SK-MEL-5 (cell line): Measurements from ENCODE around the gene JHY. TPM values are rescaled to one million over a fixed set of nuclear protein-coding genes. Genes with fewer than 3 reads are reported as not detected.

Source experiments
- DNase-seq: peaks from one replicate; pipeline ENCODE4 v3.0.0-alpha.2; 2016; ENCODE audit warnings: low read depth, low spot score
- in situ Hi-C: cut with HindIII; loops from 2 replicates; pipeline ENCODE4 v1.10.0; 2016; ENCODE audit warnings: low sequenced_read_pairs, high pct_unique_total_duplicates, low pct_unique_long_range_greater_than_20kb
- small RNA-seq, 2 experiments: library from RNA; depleted of rRNA; stranded (forward); fragments of <200 nt; gene quantifications; one replicate each; pipeline ENCODE3, GENCODE V24; 2014
- total RNA-seq: library from RNA; depleted of rRNA; stranded (reverse); fragments of >200 nt; shearing (Covaris generic); gene quantifications from 2 replicates; pipeline ENCODE4 v1.2.3, GENCODE V29; 2014; rRNA removed

The JHY gene
- total RNA-seq, 1 experiment from 2014 or later: 2.5 TPM

DNA sequence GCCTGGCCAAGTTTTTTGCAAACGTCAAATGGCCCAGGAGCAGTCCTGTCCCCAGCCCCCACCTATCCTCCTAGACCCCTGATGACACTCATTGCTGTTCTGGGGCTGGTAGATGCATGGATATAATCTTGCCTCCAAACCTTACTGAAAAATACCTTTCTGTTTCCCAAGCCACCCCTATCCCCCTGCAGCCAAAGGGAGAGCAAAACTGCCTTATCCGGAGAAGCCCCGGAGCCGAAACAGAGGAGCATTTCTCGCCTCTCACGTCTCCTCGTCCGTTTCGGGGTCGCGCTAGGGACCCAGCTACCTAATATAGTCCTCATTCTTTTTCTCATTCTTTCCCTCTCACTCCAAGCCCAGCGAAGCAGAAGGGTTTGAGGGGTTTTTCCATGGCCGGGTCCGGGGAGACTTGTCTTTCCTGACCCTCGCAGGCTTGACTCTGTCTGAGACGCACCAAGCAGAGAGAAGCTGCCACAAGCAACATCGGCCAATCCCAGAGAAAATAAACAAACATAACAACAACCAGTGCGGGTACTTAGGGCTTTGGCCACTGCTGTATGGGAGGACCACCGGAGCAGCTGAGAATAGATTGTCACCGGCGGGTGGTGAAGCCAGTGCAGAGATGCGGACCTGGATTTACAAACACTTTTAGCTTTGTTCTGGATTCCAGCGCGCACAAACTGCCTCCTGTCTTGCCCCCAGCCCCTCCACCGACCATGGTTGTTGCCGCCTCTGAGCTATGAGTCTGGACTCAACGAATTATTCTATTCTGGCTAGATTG, 97.4 kb downstream of the JHY start:
- in situ Hi-C loops: no loop called here
- no peak for DNase-seq

DNA sequence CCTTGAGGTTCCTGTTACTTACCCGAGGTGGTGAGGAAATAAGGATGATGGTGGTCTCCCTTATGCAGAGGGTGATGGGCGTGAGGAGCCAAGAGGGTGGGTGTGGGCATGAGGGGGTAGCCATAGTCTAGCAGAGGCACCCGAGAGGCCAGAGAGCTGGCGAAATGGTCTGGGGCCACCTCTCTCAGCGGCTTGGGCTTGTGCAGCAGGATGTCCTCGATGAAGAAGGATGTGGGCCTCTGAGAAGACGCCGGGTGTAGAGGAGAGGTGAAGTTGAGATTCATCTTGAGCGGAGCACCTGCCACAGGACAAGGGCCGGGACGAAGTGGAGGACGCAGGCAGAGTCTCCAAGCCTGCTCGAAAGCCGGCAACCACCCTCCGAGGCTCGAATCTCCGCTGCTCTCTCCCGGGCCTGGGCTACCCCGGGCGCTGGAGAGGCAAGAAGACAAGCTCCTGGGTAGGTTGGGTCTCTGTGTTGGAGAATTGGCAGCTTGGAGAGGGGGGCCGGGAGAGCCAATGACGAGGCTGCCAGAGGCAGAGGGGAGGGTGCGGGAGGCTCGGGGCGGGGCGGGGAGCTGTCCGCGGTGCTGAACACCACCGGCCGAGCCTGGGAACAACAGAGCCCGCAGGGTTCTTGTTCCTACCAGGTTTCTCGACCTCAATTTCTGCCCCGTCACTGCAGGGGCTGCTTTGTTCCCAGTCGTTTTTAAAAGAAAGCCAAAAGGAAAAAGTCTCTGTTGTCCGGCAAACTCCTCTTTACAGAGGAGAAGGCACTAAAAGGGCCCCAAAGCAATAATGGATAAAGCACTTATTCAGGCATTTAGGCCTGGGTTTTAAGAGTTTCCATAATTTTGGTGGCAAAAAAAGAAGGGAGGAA, 99.1 kb downstream of the JHY start, which contains the start of gene BSX:
Gene BSX (minus strand): TSS at position 447 of the 877 bp plus-strand sequence. CDS start 163 bp downstream, at position 284.
- in situ Hi-C loops: no loop called here
- peak; percentile 50 for DNase-seq

DNA sequence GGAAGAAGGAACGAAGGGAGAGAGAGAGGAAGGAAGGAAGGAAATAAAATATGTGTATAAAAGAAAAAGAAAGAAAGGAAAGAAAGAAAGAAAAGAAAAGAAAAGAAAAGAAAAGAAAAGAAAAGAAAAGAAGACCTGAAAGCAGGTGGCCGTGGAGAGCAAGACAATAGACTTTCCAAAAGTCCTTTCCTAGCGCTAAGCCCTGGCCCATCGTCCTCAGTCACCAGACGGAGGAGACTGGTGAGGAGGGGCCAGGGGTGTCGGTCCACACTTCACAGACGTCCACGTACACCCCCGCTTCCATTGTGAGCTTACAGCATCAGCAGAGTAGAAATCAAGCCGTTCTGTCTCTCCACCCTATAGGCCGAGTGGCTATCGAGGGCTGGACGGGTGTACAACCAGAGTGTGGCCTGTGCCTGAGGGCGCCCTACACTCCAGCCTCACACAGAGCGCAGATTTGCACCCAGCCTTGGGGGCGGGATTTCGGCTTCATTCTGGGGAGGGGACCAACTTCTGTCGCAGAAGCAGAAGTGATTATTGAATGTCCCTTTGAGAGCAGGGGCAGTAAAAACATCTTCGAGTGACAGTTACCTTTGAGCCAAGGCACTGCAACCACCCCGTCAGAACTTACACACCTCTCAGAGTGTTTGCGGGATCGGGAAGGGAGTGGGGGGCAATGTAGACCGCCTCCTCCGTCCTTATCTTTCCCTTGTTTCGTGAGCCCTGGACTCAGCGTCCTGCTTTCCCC, 101.1 kb downstream of the JHY start:
- in situ Hi-C loops: no loop called here

DNA sequence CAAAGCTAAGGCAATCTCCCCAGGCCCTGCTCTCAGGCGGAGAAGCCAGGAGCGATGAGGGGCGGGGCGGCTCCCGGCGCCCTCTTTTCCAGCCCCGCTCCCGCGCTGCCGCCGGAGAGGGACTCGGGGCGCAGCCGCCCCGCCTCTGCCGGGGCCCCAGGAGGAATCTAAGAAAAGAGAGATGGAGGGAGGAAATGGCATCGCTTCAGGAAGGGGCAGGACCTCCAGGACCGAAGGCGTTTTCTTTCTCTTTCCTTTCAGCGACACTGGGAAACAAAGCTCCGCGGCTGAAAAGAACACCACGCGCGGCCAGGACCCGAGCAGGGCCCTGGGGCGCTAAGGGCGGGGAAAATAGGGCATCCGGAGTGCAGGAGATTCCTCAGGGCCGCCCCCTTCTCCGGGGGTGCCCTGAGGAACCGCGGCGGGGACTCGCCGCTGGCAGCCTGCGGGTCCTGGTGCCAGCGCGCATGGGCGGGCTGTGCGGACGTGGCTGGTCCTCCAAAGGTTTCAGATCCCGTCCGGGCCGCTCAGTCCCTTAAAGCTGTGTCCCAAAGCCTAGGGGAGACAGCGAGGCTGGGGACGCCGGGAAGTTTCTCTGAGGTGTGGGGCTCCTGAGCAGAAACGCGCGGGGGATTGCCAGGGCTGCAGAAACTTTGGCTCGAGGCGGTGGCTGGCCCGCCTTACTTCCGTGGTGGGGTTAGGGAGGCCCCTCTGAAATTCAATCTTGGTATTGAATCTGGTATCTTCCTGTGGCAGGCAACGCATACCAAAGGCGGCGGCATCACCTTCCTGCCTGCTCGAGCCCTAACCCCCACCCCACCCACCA, 101.8 kb downstream of the JHY start:
- in situ Hi-C loops: no loop called here
- DNase-seq: peak; percentile 22

More for the DNA sequence above, 101.1 kb downstream of the JHY start:
- DNase-seq: no peak

- in situ Hi-C loops: no loop called here
- no peak for DNase-seq
These were observed 113.0 kb downstream of the JHY start for GRCh38 chr11:122995526-122995925.

DNA sequence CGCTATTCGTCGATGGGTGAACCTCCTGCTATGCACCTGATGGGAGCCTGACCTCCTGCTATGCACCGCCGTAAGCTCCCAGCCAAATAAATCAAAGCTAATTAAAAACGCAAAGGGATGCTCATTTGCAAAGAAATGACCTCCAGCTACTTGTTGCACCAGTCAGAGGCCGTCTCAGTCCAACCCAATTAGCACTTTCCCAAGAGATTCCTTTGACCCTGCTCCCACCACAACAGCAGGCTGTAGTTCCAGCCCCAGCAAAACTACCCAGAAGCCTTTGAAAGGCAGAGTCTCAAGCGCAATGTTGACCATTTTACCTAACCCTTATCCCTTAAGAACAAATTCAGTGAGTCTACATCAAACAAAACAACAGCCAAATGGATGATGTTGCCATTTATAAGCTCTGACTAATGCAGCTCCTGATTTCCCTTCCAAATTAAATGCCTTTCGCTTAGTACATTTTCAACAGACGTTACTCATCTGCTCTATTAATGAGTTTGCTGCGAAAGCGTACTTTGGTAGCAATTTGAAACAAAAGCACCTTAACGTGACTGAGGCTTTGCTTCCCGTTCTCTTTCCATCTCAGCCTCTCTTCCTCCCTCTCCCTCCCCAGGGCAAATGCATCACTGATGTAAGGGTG, 116.3 kb downstream of the JHY start:
- no peak for DNase-seq
- in situ Hi-C loops: no loop called here

DNA sequence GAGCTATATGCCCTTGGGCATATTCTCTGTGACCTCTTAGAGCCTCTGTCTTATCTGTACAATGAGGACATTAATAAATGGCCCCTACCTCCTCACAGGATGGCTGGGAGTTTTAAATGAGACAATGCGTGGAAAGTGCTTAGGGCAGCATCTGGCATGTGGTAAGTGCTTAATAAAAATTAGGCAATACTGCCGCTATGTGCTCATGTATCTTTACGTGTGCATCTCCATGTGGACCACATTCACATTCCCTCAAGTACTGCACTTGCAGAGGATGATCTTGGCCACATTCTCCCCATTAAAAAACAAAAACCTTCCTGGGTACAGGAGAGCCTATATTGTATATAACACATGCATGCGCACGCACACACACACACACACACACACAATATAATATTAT, 118.2 kb downstream of the JHY start:
- peak; percentile 48 for DNase-seq
- in situ Hi-C loops: no loop called here

DNA sequence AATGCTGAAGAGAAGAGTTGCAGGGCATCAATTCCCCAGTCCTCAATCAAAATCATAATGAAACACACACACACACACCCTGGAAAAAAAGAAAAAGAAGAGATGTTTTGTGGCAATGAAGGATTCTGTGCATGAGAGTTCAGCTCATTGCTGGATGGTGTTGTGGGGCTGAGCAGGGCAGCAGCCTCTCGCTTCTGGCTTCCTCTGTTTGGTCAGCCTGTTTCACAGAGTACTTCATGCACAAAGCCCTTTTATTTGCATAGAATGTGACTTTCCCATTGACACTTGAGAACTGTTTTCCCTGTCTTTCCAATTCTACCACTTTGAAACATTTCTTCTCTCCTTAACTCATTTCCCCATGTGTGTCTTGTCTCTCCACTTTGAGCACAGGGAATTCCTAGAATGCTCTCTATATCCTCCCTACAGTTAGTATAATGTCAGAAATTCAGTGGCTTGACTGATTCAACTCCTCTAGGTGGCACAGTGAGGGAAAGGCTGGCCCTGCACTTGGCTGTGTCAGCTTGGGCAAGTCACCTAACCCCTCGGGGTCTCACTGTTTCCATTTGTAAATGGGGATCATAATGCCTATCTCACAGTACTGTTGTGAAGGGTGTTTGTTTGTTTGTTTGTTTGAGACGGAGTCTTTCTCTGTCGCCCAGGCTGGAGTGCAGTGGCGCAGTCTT, 124.4 kb downstream of the JHY start:
- in situ Hi-C loops: no loop called here

More for the DNA sequence above, 124.4 kb downstream of the JHY start:
- peak; percentile 17 for DNase-seq

Small RNAs within 50 kb of the gene (small RNA-seq; reads per million reads assigned to genes)
- gene RNU4-23P: 0 reads per million in 2 experiments

Other genes with a start within 250 kb of the JHY start
- gene UBASH3B, start 227.0 kb upstream of the JHY start, total RNA-seq: 12.4 and 12.8 TPM in 2 replicates
- gene CRTAM, start 44.3 kb upstream of the JHY start, total RNA-seq: 0.40 TPM in 1 of 2 replicates, not detected in the other
- not detected in 2 replicates for gene BSX, start 99.1 kb downstream of the JHY start, total RNA-seq
- 5,337 and 5,709 TPM in 2 replicates for gene HSPA8, start 179.4 kb downstream of the JHY start, total RNA-seq